Psoas muscle (tissue), 8 donors: ENCODE results near the gene LECT2. TPM values are rescaled to one million over a fixed set of nuclear protein-coding genes. Genes with fewer than 3 reads are reported as not detected.

Source experiments
- ATAC-seq, 4 donors: fragments of 200-7000 bp; cut with Tn5 transposase; one replicate each; pipeline ENCODE4 v1.9.1; 2020; ENCODE audit warnings: moderate library complexity in 3 of 4, mild to moderate bottlenecking in 2 of 4
- DNase-seq, 2 donors: peaks; one replicate each; pipeline ENCODE4 v3.0.0-alpha.2; 2020
- H3K27ac ChIP-seq: fragments of 200-600 bp; one replicate; pipeline ENCODE4 v1.8.0; 2022
- H3K27me3 ChIP-seq, 3 donors: fragments of 200-600 bp in 1 of 3; one replicate each; pipeline versions ENCODE4 v1.6.1 to v1.8.0; 2013 to 2022; ENCODE audit warnings: low read length in 2 of 3, mild to moderate bottlenecking in 2 of 3, moderate library complexity in 1 of 3; ENCODE audit not compliant: insufficient read depth in 3 of 3
- H3K36me3 ChIP-seq, 2 donors: fragments of 200-600 bp in 1 of 2; one replicate each; pipeline versions ENCODE4 v1.6.1 to v1.8.0; 2013 to 2022; ENCODE audit warnings: low read depth in 1 of 2, mild to moderate bottlenecking in 1 of 2, moderate library complexity in 1 of 2; ENCODE audit not compliant: insufficient read depth in 1 of 2
- H3K4me1 ChIP-seq: fragments of 200-600 bp; one replicate; pipeline ENCODE4 v1.8.0; 2022
- H3K4me3 ChIP-seq: fragments of 200-600 bp; one replicate; pipeline ENCODE4 v1.8.0; 2022; ENCODE audit warnings: mild to moderate bottlenecking
- H3K9me3 ChIP-seq: fragments of 200-600 bp; one replicate; pipeline ENCODE4 v1.8.0; 2022
- WGBS, 3 donors: extraction: QIAGEN DNeasy Blood & Tissue Kit; methylation state at CpG; one replicate each; pipeline versions ENCODE4 v1.1.6 to v1.1.7; 2013; 5-methylcytosine and 5-hydroxymethylcytosine counted together
- intact Hi-C, 2 donors: fragments of 100-400 bp; cut with DNase I; formaldehyde crosslinking; loops; one replicate each; pipeline versions ENCODE4 v1.11.0 to v1.14.2; 2022
- polyA plus RNA-seq, 3 donors: library from polyadenylated mRNA; stranded (reverse); fragments of 200-250 nt; gene quantifications; one replicate each; pipeline ENCODE4 v1.2.3, GENCODE V29; 2013
- total RNA-seq, 4 donors: library from RNA; stranded (reverse); fragmentation: NEBNext Ultra II Directional in 2 of 4; extraction: Animal tissue kit (Norgen Biotek cat#: 25700) in 2 of 4; gene quantifications; one replicate each; pipeline versions ENCODE4 v1.2.1 to v1.2.4, GENCODE V29; 2021 to 2023
- TF ChIP-seq, protein P1 (sequence below): fragments of 200-600 bp; IDR thresholded peaks from one replicate; pipeline ENCODE4 v1.8.0; 2022; ENCODE audit warnings: antibody characterized with exemption
- donor health status: healthy with polysubstance abuse.
- donor health status: DM: no; HTN: no; CAD: no; lungs with moderate emphysema.
- donor health status: Bipolar disorder and iron deficiency.
- donor health status: healthy.
- donor health status: DM: yes; HTN: yes; CAD: no.
- donor health status: DM: no; HTN: no; CAD: no.
- donor health status: DM: no; HTN: no; CAD: no.
- donor health status: DM: yes; HTN: yes; CAD: no.

Gene LECT2
- total and polyA plus RNA-seq, 7 donors: not detected

DNA sequence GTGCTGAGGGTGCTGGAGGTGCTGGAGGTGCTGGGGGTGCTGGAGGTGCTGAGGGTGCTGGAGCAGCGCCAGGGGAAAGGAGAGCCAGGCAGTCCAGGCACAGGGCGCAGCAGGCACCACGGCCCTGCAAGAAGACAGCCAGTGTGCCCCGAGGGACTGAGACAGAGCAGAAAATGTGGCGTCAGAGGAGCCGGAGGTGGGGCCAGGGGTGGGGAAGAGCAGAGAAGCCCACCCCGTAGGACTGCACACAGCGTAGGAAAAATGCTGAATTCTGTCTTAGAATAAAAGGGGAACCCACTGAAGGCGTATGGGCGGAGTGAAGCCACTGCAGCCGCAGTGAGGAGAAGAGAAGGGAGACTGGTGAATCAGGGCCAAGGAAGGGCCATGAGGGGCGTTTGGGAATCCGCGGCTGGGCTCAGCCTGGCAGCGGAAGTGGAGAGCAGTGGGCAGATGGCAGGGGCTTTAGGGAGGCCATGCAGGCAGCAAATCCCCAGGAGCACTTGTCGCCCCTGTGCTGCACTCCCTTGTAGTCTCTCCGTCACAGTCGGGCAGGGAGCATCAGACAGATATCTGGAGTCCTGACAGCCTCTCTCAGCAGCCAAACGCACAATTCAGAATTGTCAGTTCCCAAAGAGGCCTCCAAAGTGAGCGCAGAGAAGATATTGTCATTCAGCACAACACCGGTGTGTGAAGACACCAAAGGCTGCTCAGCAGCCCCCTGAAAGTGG is 35.9 kb upstream of the LECT2 start:
- H3K4me3 ChIP-seq: no peak overlapping the region
- DNase-seq (no peak), ATAC-seq (no peak)
- WGBS, 3 donors: 78 to 85% (median 78%) methylated on average over 21 of the region's 21 CpGs
- intact Hi-C loops: no loop called here
- H3K4me1 ChIP-seq: no peaks in the 10 kb centered on the region
- H3K36me3 ChIP-seq: no peaks in the 10 kb centered on the region
- H3K27me3 ChIP-seq: no peaks in the 10 kb centered on the region
- H3K9me3 ChIP-seq: peaks cover 4% of the 10 kb centered on the region
- no peak overlapping the region for H3K27ac ChIP-seq
- TF ChIP-seq, protein P1, sequence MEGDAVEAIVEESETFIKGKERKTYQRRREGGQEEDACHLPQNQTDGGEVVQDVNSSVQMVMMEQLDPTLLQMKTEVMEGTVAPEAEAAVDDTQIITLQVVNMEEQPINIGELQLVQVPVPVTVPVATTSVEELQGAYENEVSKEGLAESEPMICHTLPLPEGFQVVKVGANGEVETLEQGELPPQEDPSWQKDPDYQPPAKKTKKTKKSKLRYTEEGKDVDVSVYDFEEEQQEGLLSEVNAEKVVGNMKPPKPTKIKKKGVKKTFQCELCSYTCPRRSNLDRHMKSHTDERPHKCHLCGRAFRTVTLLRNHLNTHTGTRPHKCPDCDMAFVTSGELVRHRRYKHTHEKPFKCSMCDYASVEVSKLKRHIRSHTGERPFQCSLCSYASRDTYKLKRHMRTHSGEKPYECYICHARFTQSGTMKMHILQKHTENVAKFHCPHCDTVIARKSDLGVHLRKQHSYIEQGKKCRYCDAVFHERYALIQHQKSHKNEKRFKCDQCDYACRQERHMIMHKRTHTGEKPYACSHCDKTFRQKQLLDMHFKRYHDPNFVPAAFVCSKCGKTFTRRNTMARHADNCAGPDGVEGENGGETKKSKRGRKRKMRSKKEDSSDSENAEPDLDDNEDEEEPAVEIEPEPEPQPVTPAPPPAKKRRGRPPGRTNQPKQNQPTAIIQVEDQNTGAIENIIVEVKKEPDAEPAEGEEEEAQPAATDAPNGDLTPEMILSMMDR: no peak

DNA sequence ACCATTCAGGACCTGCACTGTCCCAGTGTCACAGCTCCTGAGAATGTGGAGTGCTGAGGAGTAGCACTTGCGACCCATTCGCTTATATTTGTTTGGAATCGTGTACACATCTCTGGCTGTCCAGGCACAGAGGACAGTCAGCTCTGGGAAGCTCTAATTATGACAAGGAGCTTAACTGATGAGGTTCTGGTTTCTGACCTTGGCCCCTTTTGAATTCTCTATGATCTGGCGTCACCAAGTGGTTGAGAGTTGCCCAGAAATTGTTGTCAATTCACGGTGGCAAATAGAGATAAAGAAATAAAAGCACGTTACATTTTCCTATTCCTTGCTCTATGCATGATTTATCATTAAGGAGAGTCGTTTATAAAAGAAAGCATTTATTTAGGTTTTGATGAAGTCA is 34.9 kb upstream of the LECT2 start:
- WGBS, 3 donors: 73 to 83% (median 77%) methylated on average over 7 of the region's 7 CpGs
- no peak overlapping the region for H3K27ac ChIP-seq
- TF ChIP-seq, protein P1: no peak
- ATAC-seq: no peak
- H3K36me3 ChIP-seq: no peaks in the 10 kb centered on the region
- intact Hi-C loops: no loop called here
- no peak for DNase-seq
- H3K4me3 ChIP-seq: no peak overlapping the region
- no peaks in the 10 kb centered on the region for H3K27me3 ChIP-seq
- no peaks in the 10 kb centered on the region for H3K4me1 ChIP-seq
- H3K9me3 ChIP-seq: peaks cover 4% of the 10 kb centered on the region

DNA sequence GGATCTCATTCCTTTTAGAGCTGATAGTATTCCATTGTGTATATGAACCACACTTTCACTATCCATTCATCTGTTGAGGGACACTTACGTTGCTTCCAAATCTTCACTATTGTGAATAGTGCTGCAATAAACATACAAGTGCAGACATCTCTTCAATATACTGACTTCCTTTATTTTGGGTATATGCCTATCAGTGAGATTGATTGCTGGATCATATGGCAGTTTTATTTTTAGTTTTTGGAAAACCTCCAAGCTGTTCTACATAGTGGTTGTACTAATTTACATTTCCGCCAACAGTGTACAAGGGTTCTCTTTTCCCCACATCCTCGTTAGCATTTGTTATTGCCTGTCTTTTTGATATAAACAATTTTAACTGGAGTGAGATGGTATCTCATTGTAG is 33.8 kb upstream of the LECT2 start:
- ATAC-seq (no peak), DNase-seq (no peak)
- TF ChIP-seq, protein P1: no peak
- no peak overlapping the region for H3K27ac ChIP-seq
- H3K36me3 ChIP-seq: no peaks in the 10 kb centered on the region
- 91 to 92% (median 92%) methylated on average over 3 of the region's 3 CpGs for whole genome bisulfite sequencing, 3 donors
- H3K9me3 ChIP-seq: peaks cover 4% of the 10 kb centered on the region
- no peak overlapping the region for H3K4me3 ChIP-seq
- H3K27me3 ChIP-seq: no peaks in the 10 kb centered on the region
- no peaks in the 10 kb centered on the region for H3K4me1 ChIP-seq
- intact Hi-C loops: no loop called here

DNA sequence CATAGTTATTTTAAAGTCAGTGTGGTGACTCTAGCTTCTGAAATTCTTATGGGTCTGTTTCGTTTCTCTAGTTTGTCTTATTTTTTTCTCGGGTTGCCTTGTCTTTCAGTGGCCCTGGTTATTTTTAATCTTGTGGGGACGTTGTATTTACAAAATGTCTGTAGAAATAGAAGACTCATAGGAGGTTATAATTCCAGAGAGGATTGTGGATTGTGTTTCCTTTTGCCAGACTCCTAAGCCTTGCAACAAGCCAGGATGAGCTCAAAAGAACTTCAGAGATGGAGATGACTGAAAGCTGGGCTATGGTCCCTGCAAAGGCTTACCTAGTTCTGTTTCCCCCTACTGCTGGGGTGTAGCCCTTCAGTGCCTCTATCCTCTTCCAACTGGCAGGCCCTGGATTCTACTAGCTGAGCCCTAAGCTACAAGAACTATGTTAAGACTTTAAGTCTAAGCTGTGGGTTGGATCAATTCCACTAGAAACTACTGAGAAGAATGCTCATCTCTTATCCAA is 32.2 kb upstream of the LECT2 start:
- 47 to 60% (median 54%) methylated on average over 3 of the region's 3 CpGs for WGBS, 3 donors
- H3K4me3 ChIP-seq: no peak overlapping the region
- intact Hi-C loops: no loop called here
- no peaks in the 10 kb centered on the region for H3K4me1 ChIP-seq
- TF ChIP-seq, protein P1: no peak
- ATAC-seq (peak in 2 of 4 donors; percentile 37 to 57), DNase-seq (no peak)
- H3K9me3 ChIP-seq: peaks cover 4% of the 10 kb centered on the region
- H3K27me3 ChIP-seq: no peaks in the 10 kb centered on the region
- peak overlapping the region; percentile 50 for H3K27ac ChIP-seq
- no peaks in the 10 kb centered on the region for H3K36me3 ChIP-seq
